COLO829 (cell line): ENCODE measurements around the gene CACNB4.

Source experiments
- DNase-seq: peaks from one replicate; pipeline ENCODE4 v3.0.0; 2012; ENCODE audit warnings: low spot score

CACNB4 gene

GRCh38 chr2:152088006-152088405, 10.8 kb downstream of the CACNB4 start:
- DNase-seq, result no peak

DNA sequence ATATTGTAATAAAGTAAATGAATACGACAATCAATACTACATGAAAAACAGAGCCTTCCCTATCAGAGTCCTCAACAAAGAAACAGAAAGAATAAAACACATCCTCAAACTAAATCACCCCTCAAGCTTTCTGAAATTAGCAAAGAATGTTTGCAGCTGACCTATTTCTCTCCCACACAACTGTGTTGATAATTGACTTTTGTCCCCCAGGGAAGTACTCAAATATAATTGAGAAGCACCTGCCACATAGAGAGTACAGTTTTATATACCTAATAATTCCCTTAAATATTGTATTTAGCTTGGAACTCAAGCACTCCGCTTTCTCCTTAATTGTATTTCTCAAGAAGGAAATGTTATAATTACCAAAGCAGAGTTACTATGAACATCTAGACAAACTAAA, 12.6 kb downstream of the CACNB4 start:
- DNase-seq, result no peak

DNA sequence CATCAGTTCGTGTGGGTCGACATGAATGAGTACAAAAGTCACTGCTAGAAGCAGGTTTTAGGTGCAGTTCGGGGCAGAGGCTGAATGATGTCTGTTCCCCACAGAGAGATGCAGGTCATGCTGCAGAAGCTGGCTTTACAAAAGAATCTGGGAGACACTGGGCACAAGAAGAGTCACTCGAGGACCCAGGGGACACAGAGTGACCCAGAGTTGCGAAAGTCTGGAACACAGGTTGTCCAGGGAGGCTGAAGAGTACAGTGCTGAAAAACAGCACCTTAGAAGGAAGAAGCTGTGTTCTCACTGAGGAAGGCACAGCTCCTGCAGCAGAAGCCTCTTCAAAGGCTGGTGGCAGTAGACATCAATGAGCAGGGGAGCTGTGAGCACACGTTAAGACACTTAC, 14.8 kb downstream of the CACNB4 start:
- DNase-seq, result no peak

- no peak for DNase-seq
Observed at GRCh38 chr2:152083202-152083875, 15.5 kb downstream of the CACNB4 start.

GRCh38 chr2:152078662-152079061, 20.2 kb downstream of the CACNB4 start:
- no peak for DNase-seq

GRCh38 chr2:152078023-152078422, 20.8 kb downstream of the CACNB4 start:
- no peak for DNase-seq

- DNase-seq, result no peak
Observed at GRCh38 chr2:152075461-152076050, 23.3 kb downstream of the CACNB4 start.

- DNase-seq, result no peak
Observed at GRCh38 chr2:152072011-152072410, 26.8 kb downstream of the CACNB4 start.

DNA sequence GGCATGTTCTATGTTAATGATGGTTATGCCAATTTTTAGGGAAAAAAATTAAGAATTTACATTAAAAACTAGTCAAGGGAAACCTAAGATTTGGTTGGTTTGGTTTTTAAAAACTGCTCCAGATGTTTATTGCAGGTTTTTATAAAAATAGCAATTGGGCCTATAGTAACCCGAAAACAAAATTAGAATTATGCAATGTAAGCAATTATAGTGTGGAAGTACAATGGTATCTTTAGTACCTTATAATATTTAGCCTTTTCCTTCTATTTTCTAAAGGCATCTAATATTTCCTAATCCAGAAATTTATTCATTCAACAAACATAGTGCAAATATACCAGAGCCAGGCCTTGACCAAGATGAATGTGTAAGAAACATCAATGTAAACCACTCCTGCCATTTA, 27.3 kb downstream of the CACNB4 start:
- DNase-seq, result no peak

DNA sequence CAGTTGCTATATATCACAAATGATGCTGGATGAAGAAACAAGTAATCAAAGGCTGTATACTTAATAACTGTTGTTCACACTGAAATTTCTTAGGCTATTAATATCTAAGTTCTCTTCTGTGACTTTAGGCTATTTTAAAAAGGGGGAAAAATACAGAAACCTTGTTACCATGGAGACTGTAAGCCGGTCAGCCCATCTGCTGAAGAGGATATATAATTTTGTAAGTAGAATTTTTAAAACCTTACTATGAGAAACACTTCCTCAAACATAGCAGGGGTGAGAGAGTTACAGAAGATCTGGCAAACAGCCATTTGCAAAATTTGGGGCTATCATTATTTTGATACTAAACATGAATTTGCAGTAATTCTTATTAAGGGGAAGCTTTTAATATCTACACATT, 27.8 kb downstream of the CACNB4 start:
- no peak for DNase-seq

DNA sequence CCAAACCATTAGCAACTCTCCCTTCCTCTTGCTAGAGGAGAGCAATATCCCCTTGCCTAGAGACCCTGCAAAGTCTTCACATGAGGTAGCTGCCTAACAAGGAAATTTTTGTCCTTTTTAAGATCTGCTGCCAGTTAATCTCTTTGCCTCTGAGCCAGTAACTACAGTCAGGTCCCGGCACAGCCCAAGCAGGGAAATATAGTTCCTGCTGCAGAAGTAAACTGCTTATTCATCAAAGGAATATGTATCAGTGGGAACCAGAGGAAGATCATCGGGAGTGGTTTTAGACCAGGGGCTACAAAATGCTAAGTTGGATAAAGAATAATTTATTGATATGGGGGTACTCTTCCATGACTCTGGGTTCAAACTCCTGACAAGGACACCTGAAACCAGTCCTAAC, 30.6 kb downstream of the CACNB4 start:
- no peak for DNase-seq

DNA sequence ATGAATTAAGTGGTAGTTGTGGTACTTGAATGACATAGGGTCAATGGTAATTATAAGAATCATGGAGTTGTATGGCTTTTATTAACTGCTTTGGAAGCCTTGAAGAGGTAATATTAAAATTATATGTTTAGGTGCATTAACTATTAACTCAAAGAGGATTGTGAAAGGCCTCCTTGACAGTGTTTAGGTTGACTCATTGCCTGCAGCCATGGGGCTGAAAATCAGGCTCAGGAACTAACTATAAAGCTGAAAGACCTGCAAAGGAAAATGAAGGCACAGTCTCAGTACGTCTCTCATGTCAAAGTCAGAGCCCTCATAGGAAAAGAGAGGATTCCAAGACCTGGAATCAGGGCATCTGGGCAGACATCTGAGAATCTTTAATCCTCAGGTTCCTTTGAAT, 31.0 kb downstream of the CACNB4 start:
- no peak for DNase-seq

GRCh38 chr2:152065945-152066344, 32.9 kb downstream of the CACNB4 start:
- DNase-seq, result no peak

GRCh38 chr2:152064001-152064400, 34.8 kb downstream of the CACNB4 start:
- DNase-seq, result no peak

DNA sequence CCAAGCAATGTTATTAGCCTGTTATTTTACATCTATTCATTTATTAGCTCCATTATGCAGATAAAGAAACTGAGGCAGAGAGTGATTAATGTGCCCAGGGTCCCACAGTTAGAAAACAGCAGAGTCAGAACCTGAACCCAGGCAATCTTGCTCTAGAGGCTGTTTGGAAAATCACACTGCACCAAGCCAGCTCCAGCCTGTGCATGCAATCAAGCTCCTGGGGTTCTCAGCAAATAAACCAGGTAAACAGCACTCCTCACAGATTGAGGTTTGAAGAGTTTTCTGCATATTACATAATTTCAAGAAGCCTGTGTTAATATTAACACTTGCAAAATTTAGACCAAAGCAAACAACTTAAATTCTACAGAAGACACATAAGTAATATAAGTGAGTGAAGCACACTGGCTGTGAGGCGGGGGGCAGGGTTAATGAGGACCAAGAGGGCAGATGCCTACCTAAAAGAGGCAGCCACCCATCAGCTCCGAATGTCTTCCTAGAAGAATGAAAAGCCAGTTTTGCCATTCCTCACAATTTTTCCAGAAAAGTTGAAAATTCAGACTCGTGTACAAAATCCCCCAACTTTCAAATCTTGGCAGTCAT, 35.4 kb downstream of the CACNB4 start:
- DNase-seq, result no peak

- peak; percentile 54 for DNase-seq
Observed at GRCh38 chr2:152062125-152063091, 36.4 kb downstream of the CACNB4 start.

DNA sequence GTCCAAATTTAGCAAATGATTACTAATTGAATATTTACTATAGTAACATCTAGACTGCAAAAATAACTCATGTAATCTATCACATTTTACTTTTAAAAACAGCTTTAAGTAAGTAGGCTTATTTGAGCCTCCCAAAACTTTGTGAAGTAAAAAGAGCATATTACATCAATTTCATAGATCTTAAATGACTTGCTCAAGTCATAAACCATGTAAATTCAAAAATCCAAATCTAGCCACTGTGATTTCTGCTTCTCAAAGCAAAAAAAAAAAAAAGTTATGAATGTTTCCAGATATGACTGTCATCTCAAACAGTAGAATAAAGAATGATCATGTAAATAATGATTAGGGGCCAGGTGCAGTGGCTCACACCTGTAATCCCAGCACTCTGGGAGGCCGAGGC, 37.5 kb downstream of the CACNB4 start:
- DNase-seq, result no peak

- no peak for DNase-seq
Observed at GRCh38 chr2:152058655-152059054, 40.2 kb downstream of the CACNB4 start.

GRCh38 chr2:152056418-152056817, 42.4 kb downstream of the CACNB4 start:
- no peak for DNase-seq

DNA sequence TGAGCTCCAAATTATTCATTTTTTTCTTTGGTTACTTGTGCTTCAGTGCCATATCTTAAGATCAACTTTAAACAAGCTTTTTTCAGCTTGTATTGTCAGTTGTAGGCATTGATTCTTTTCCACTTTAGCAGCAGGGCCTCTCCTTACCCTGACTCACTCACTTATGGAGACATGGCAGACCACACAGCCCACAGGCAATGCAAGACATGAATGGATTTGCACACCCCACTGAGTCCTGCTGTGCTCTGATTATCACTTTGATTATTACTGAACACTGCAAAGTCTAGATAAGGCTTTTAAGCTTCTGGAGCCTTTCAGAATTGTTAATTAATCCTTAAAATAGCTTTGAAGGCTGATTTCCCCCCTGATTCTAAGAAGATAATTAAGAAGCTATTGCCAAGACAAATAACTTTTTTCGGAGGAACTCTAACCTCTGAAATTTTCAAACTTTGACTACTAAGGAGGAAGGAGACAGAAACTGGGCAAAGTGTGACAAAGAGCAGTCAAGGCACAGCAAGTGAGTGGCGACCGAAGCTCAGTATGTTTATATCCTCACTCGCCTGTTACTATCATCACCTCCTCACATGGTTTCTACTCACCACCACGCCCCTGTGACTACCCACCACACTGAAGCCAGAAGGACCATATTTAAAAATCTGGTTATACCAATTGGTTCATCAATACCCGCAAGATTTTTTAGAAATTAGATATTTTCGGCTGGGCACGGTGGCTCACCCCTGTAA, 43.3 kb downstream of the CACNB4 start:
- no peak for DNase-seq

DNA sequence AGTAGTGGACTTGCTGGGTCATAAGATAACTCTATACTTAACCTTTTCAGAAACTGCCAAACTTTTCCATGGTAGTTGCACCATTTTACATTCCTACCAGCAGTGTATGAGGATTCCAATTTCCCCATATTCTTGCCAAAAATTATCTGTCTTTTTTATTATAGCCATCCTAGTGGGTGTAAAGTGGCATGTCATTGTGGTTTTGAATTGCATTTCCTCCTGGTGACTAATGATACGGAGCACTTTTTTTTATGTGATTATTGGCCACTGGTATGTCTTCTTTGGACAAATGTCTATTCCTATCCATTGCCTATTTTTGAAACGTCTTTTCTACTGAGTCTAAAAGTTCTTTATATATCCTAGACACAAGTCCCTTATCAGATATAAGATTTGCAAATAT, 44.3 kb downstream of the CACNB4 start:
- peak; percentile 23 for DNase-seq

GRCh38 chr2:152051436-152051835, 47.4 kb downstream of the CACNB4 start:
- no peak for DNase-seq
